Tibial nerve (tissue), 4 donors: ENCODE measurements around the gene DTNB.

Source experiments
- EP300 ChIP-seq, 2 donors: sonication (generic); formaldehyde crosslinking; IDR thresholded peaks; one replicate each; pipeline ENCODE4 v1.6.1; 2017; ENCODE audit warnings: antibody characterized with exemption in 2 of 2, mild to moderate bottlenecking in 1 of 2
- POLR2A ChIP-seq, 2 donors: fragments of 450-650 bp; IDR thresholded peaks; one replicate each; pipeline ENCODE4 v1.6.1; 2017; ENCODE audit warnings: antibody characterized with exemption in 2 of 2, mild to moderate bottlenecking in 2 of 2, moderate library complexity in 2 of 2
- TF ChIP-seq, protein P1 (sequence below), 5 experiments: fragments of 200-600 bp in 3 of 5; fragments of 450-650 bp in 2 of 5; sonication (generic) in 3 of 5; IDR thresholded peaks; one replicate each; pipeline ENCODE4 v1.5.1; 2016 to 2019; ENCODE audit warnings: antibody characterized with exemption in 5 of 5, mild to moderate bottlenecking in 3 of 5, moderate library complexity in 2 of 5

DNA sequence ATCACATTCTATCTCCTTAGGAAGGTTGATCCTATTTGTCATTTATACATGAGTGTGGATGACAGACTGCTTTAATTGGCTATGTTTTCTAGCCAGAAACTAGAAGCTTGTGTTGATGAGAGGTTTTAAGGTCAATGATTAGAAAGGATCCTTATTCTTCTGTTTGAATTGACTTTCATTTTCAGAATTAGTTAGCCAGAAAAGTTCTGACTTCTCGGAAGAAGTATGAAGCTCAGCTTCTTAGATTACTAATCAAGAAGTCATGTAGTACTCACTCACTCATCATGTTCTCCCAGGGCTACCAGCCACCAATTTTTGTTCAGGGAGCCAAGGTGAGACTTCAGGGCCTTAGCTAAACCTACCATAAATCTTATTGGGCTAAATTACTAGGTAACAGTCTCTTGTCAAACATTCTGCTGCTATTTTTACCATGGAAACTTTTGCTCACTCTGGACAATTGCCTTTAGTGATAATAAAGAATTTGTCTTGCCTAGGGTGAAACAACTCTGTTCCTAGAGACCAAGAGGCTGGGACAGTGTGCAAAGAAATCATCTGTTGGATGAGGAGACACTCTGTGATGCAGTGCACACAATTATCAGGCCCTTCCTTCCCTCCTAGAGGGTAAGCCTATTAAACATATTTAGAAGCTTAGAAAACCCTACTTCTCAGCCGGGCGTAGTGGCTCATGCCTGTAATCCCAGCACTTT is 220.0 kb downstream of the DTNB start:
- TF ChIP-seq POLR2A (IDR thresholded peaks at IDR 0.05) (no peak), EP300 (IDR thresholded peaks at IDR 0.05) (no peak)
- TF ChIP-seq, protein P1, sequence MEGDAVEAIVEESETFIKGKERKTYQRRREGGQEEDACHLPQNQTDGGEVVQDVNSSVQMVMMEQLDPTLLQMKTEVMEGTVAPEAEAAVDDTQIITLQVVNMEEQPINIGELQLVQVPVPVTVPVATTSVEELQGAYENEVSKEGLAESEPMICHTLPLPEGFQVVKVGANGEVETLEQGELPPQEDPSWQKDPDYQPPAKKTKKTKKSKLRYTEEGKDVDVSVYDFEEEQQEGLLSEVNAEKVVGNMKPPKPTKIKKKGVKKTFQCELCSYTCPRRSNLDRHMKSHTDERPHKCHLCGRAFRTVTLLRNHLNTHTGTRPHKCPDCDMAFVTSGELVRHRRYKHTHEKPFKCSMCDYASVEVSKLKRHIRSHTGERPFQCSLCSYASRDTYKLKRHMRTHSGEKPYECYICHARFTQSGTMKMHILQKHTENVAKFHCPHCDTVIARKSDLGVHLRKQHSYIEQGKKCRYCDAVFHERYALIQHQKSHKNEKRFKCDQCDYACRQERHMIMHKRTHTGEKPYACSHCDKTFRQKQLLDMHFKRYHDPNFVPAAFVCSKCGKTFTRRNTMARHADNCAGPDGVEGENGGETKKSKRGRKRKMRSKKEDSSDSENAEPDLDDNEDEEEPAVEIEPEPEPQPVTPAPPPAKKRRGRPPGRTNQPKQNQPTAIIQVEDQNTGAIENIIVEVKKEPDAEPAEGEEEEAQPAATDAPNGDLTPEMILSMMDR (IDR thresholded peaks at IDR 0.05), result no peak
